Thoracic aorta (tissue), 2 donors: ENCODE results near the gene FNDC3B. TPM values are rescaled to one million over a fixed set of nuclear protein-coding genes. Genes with fewer than 3 reads are reported as not detected.
A peak's percentile ranks its signal among the peaks of the same experiment; 100 is the strongest.

ENCODE experiments used
- ATAC-seq: fragments of 150-250 bp; one replicate; pipeline ENCODE4 v1.8.0; 2017; ENCODE audit warnings: low read depth; ENCODE audit not compliant: insufficient number of reproducible peaks, low FRiP score
- DNase-seq: peaks from one replicate; pipeline ENCODE4 v3.0.0-alpha.2; 2020; ENCODE audit warnings: low spot score
- H3K27ac ChIP-seq, 2 donors: fragments of 200-600 bp; sonication (generic); 1 replicate in 1 of 2; 2 replicates in 1 of 2; pipeline ENCODE4 v1.5.1; 2016; ENCODE audit warnings: mild to moderate bottlenecking in 2 of 2, moderate library complexity in 2 of 2
- H3K27me3 ChIP-seq: fragments of 200-600 bp; sonication (generic); replicated peaks from 2 replicates; pipeline ENCODE4 v1.6.0; 2016; ENCODE audit warnings: mild to moderate bottlenecking; ENCODE audit not compliant: insufficient read depth
- H3K36me3 ChIP-seq: fragments of 200-600 bp; sonication (generic); one replicate; pipeline ENCODE4 v1.5.1; 2016
- H3K4me1 ChIP-seq, 2 donors: fragments of 200-600 bp; sonication (generic); 1 replicate in 1 of 2; 2 replicates in 1 of 2; pipeline versions ENCODE4 v1.5.1 to v1.6.0; 2016; ENCODE audit warnings: low read depth in 2 of 2, mild to moderate bottlenecking in 1 of 2; ENCODE audit not compliant: control insufficient read depth in 1 of 2
- H3K4me3 ChIP-seq: fragments of 200-600 bp; sonication (generic); 2 replicates; pipeline ENCODE4 v1.5.1; 2016; ENCODE audit warnings: mild to moderate bottlenecking
- H3K9me3 ChIP-seq: fragments of 200-600 bp; sonication (generic); 2 replicates; pipeline ENCODE4 v1.5.1; 2016
- total RNA-seq, 2 donors: library from RNA; depleted of rRNA; stranded (reverse); fragments of >200 nt; gene quantifications; one replicate each; pipeline versions ENCODE4 v1.1.0 to v1.2.3, GENCODE V29; 2016
- TF ChIP-seq, protein P1 (sequence below): fragments of 200-600 bp; sonication (generic); IDR thresholded peaks from one replicate; pipeline ENCODE4 v1.5.1; 2019; ENCODE audit warnings: antibody characterized with exemption

The FNDC3B gene
- total RNA-seq, 2 donors from 2014 or later, result 113 to 163 TPM

DNA sequence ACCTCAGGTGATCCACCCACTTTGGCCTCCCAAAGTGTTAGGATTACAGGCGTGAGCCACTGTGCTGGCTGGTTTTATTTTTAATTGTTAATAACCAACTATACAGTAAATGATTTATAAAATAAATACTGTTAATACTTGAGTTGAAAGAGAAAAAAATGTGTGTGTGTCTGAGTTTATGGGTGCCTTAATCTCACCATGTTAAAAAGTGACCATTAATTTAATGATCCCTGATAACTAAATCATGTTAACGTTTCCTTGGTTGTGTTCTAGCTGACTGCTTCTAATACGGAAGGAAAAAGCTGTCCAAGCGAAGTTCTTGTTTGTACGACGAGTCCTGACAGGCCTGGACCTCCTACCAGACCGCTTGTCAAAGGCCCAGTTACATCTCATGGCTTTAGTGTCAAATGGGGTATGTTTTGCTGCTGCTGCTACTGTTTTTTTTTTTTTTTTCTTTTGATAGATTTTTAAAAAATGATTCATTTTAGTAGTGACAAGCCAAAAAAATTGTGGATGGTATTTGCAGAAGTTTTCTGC lies 295.4 kb downstream of the FNDC3B start:
- Histone ChIP-seq H3K27ac (no peak overlapping the region), H3K36me3 (peaks cover 17% of the 10 kb centered on the region)
- TF ChIP-seq, protein P1, sequence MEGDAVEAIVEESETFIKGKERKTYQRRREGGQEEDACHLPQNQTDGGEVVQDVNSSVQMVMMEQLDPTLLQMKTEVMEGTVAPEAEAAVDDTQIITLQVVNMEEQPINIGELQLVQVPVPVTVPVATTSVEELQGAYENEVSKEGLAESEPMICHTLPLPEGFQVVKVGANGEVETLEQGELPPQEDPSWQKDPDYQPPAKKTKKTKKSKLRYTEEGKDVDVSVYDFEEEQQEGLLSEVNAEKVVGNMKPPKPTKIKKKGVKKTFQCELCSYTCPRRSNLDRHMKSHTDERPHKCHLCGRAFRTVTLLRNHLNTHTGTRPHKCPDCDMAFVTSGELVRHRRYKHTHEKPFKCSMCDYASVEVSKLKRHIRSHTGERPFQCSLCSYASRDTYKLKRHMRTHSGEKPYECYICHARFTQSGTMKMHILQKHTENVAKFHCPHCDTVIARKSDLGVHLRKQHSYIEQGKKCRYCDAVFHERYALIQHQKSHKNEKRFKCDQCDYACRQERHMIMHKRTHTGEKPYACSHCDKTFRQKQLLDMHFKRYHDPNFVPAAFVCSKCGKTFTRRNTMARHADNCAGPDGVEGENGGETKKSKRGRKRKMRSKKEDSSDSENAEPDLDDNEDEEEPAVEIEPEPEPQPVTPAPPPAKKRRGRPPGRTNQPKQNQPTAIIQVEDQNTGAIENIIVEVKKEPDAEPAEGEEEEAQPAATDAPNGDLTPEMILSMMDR, result no peak

DNA sequence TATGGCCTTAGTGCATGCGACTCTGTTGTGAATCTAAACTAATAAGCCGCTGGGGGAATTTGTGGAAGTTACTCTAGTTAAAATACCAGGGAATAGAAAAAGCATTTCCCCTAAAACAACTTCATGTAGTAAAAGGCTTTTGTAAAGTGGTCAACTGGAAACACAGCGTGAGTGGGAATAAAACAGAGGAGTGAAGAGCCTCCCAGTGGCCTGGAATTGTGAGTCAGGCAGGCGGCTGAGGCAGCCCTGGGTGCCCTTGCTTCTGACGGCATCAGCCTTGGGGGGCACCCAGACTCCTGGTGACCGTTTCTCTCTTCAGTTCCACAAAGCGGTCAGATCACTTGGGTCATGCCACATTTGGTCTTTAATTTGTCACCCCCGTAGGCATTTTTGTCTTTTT lies 300.5 kb downstream of the FNDC3B start:
- no peak for ATAC-seq
- Histone ChIP-seq H3K27ac (peak overlapping the region in 1 of 2 donors; percentile 0), H3K9me3 (no peaks in the 10 kb centered on the region), H3K27me3 (no peaks in the 10 kb centered on the region), H3K36me3 (peaks cover 26% of the 10 kb centered on the region), H3K4me3 (no peak overlapping the region), H3K4me1 (peaks cover 0 to 9% of the 10 kb centered on the region in 2 donors)
- TF ChIP-seq, protein P1, result no peak
- DNase-seq, result no peak

More for the DNA sequence above, 295.4 kb downstream of the FNDC3B start:
- H3K9me3 ChIP-seq, result no peaks in the 10 kb centered on the region
- no peaks in the 10 kb centered on the region for H3K27me3 ChIP-seq
- H3K4me1 ChIP-seq, result peaks cover 0 to 16% of the 10 kb centered on the region in 2 donors
- ATAC-seq (no peak), DNase-seq (no peak)
- H3K4me3 ChIP-seq, result no peak overlapping the region

DNA sequence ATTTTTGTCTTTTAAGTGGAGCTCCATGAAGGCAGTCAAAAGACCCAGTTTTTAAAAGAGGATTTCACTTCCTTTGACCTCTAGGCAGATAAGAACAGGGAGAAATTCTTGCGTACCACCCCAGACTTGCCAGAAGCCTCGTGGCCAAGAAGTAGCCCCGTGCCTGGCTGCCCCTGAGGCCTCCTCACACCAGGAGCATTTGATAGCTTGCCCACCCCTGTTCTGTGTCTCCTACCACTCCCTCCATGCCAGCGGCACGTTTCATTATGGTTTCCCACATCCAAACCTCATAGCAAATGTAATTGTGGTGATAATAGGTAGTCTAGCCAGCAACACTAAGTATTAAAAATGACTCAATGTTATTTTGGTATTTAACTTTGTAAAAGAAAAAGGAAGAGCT lies 301.2 kb downstream of the FNDC3B start:
- TF ChIP-seq, protein P1, result no peak
- no peak for ATAC-seq
- Histone ChIP-seq H3K36me3 (peaks cover 33% of the 10 kb centered on the region), H3K4me1 (peaks cover 0 to 9% of the 10 kb centered on the region in 2 donors), H3K4me3 (no peak overlapping the region), H3K27ac (peak overlapping the region in 1 of 2 donors; percentile 12), H3K9me3 (no peaks in the 10 kb centered on the region), H3K27me3 (no peaks in the 10 kb centered on the region)
- no peak for DNase-seq

DNA sequence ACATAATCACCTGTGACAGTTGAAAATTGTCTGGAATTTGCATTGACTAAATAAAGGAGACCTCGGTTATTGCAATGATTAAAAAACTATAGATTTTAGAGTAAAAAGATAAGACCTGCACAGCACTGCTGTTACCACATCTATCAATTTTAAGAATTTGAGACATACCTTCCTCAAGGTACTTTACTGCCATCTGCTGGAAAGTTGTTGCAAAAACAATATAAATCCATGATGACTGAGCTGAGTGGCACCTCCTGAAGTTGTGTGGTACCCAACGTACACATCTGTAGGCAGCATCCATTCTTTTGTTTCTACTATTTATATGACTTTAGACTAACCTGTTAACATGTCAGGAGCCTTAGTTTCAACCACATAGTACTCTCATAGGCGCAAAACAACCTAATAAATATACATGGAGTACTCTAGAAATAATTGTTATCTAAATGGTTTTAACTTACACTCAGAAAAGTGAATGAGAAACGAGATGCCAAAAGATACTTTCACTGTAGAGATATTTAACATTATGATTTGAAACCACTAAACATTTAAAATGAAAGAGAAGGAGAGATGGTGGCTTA lies 302.2 kb downstream of the FNDC3B start:
- no peak for DNase-seq
- TF ChIP-seq, protein P1, result peak; percentile 71

DNA sequence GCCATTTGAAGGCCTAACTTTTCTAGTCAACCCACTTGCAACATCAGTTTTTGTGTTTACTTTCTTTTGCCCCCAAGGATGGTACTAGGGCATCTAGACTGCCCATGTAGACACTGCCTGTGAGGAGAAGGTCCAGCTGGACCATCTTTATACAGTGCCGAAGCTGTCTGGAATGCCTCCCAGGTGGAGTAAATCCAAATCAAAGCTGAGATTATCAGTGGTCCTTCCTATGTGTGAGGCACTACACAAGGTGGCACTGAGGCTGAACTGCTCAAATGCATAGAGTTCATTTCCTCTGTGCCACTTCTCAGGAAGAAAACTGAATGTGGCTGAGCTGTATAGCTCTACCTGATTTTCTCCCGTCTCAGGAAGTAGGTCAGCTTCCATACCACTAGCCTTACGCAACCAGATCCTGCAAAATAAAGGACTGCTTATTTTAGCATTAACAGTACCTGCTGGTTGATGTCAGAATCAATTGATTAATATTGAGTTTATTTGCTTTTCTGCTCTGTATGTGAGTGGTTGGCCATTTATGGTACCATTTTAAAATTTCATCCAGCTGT lies 302.8 kb downstream of the FNDC3B start:
- Histone ChIP-seq H3K9me3 (no peaks in the 10 kb centered on the region), H3K4me1 (peaks cover 0 to 9% of the 10 kb centered on the region in 2 donors), H3K36me3 (peaks cover 40% of the 10 kb centered on the region), H3K27ac (no peak overlapping the region), H3K4me3 (no peak overlapping the region), H3K27me3 (no peaks in the 10 kb centered on the region)
- ATAC-seq (no peak), DNase-seq (no peak)
- TF ChIP-seq, protein P1, result no peak

More for the DNA sequence above, 302.2 kb downstream of the FNDC3B start:
- peak; percentile 29 for ATAC-seq
- H3K4me1 ChIP-seq, result peaks cover 0 to 9% of the 10 kb centered on the region in 2 donors
- H3K4me3 ChIP-seq, result no peak overlapping the region
- peaks cover 35% of the 10 kb centered on the region for H3K36me3 ChIP-seq
- H3K27me3 ChIP-seq, result no peaks in the 10 kb centered on the region
- H3K27ac ChIP-seq, result no peak overlapping the region
- no peaks in the 10 kb centered on the region for H3K9me3 ChIP-seq
